ENCODE results near the gene FAM24A. TPM values are rescaled to one million over a fixed set of nuclear protein-coding genes. Genes with fewer than 3 reads are reported as not detected.
A peak's percentile ranks its signal among the peaks of the same experiment; 100 is the strongest.
"Not testable (repeated sequence)": the region's sequence is repeated elsewhere in the genome, so short reads cannot be mapped to it uniquely, and the experiment has no call there.

The FAM24A gene
- total RNA-seq, 1 experiment from 2014 or later, result not detected

DNA sequence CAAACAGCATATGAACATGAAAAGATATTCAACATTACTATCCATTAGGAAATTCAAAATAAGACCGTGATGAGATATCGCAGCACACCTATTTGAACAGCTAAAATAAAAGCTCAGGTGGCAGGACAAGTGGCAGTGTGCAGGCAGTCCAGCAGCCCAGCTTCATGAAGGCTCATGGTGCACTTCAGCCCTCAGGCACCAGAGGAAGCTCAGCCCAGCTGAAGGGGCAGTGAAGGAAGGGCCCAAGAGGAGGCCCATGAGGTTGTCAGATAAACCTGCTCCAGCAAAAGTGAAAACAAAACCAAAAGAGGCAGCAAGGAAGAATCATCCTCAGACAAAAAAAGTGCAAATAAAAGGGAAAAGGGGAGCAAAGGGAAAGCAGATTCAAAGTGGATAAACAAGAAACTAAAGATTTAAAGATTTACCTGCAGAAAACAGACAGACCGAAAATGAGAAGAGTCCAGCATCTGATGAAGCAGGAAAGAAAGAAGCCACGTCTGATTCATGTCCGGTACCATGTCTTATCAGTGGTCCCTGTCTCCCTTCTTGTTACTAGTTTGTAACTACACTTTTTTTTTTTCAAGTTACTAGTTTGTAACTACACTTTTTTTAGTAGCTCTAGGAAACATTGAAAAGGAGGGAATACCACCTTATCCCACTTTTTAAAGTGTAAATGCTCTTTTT, 16.0 kb upstream of the FAM24A start:
- Histone ChIP-seq H3K4me3 (ENCODE audit: low read length) (no peak overlapping the region), H4K20me1 (ENCODE audit: insufficient read depth, low read depth, low read length) (no peaks in the 10 kb centered on the region), H3K9me2 (replicated peaks; ENCODE audit: insufficient read depth, low read length) (no peaks in the 10 kb centered on the region), H3K27ac (ENCODE audit: low read length) (no peak overlapping the region), H3K4me1 (ENCODE audit: low read length) (no peaks in the 10 kb centered on the region), H3K9me3 (ENCODE audit: low read length) (no peaks in the 10 kb centered on the region), H2AFZ (ENCODE audit: low read length) (no peak overlapping the region), H3K79me2 (ENCODE audit: low read length) (no peaks in the 10 kb centered on the region), H3K9ac (ENCODE audit: low read length) (no peak overlapping the region), H3K4me2 (ENCODE audit: low read depth, low read length, poor library complexity, severe bottlenecking) (no peak overlapping the region), H3K27me3 (ENCODE audit: low read length) (no peaks in the 10 kb centered on the region), H3K36me3 (ENCODE audit: insufficient read depth, low read length) (no peaks in the 10 kb centered on the region)
- no peak for DNase-seq

DNA sequence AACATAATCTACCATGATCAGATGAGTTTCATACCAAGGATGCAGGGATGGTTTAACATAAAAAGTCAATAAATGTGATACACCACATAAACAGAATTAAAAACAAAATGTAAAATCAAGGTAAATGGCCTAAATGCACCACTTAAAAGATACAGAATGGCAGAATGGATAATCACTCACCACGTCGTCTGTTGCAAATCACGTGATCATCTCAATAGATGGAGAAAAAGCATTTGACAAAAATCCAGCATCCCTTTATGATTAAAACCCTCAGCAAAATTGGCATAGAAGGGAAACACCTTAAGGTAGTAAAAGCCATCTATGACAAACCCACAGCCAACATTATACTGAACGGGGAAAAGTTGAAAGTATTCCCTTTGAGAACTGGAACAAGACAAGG, 6.5 kb upstream of the FAM24A start:
- not testable (repeated sequence) for H3K9me3 ChIP-seq (ENCODE audit: low read length); H3K27me3 ChIP-seq (ENCODE audit: low read length); H3K9ac ChIP-seq (ENCODE audit: low read length); H3K9me2 ChIP-seq (replicated peaks; ENCODE audit: insufficient read depth, low read length); DNase-seq; H3K4me3 ChIP-seq (ENCODE audit: low read length); H3K4me2 ChIP-seq (ENCODE audit: low read depth, low read length, poor library complexity, severe bottlenecking); H3K36me3 ChIP-seq (ENCODE audit: insufficient read depth, low read length); H3K79me2 ChIP-seq (ENCODE audit: low read length); H2AFZ ChIP-seq (ENCODE audit: low read length); H4K20me1 ChIP-seq (ENCODE audit: insufficient read depth, low read depth, low read length); H3K4me1 ChIP-seq (ENCODE audit: low read length); H3K27ac ChIP-seq (ENCODE audit: low read length)

- no peaks in the 10 kb centered on the region for H3K27me3 ChIP-seq (ENCODE audit: low read length)
- no peaks in the 10 kb centered on the region for H3K79me2 ChIP-seq (ENCODE audit: low read length)
- no peak overlapping the region for H3K4me3 ChIP-seq (ENCODE audit: low read length)
- no peaks in the 10 kb centered on the region for H4K20me1 ChIP-seq (ENCODE audit: insufficient read depth, low read depth, low read length)
- no peak overlapping the region for H3K4me2 ChIP-seq (ENCODE audit: low read depth, low read length, poor library complexity, severe bottlenecking)
- H3K36me3 ChIP-seq (ENCODE audit: insufficient read depth, low read length), result no peaks in the 10 kb centered on the region
- H3K9ac ChIP-seq (ENCODE audit: low read length), result no peak overlapping the region
- H3K4me1 ChIP-seq (ENCODE audit: low read length), result no peaks in the 10 kb centered on the region
- no peaks in the 10 kb centered on the region for H3K9me3 ChIP-seq (ENCODE audit: low read length)
- peak; percentile 74 for DNase-seq
- H3K27ac ChIP-seq (ENCODE audit: low read length), result no peak overlapping the region
- H2AFZ ChIP-seq (ENCODE audit: low read length), result no peak overlapping the region
- H3K9me2 ChIP-seq (replicated peaks; ENCODE audit: insufficient read depth, low read length), result no peaks in the 10 kb centered on the region
Measured at GRCh38 chr10:122911889-122912484, 1.6 kb downstream of the FAM24A start.

- H4K20me1 ChIP-seq (ENCODE audit: insufficient read depth, low read depth, low read length), result no peaks in the 10 kb centered on the region
- H3K36me3 ChIP-seq (ENCODE audit: insufficient read depth, low read length), result no peaks in the 10 kb centered on the region
- no peaks in the 10 kb centered on the region for H3K27me3 ChIP-seq (ENCODE audit: low read length)
- H3K79me2 ChIP-seq (ENCODE audit: low read length), result no peaks in the 10 kb centered on the region
- H3K4me3 ChIP-seq (ENCODE audit: low read length), result no peak overlapping the region
- DNase-seq, result no peak
- H3K4me1 ChIP-seq (ENCODE audit: low read length), result no peaks in the 10 kb centered on the region
- no peaks in the 10 kb centered on the region for H3K9me2 ChIP-seq (replicated peaks; ENCODE audit: insufficient read depth, low read length)
- no peak overlapping the region for H2AFZ ChIP-seq (ENCODE audit: low read length)
- H3K4me2 ChIP-seq (ENCODE audit: low read depth, low read length, poor library complexity, severe bottlenecking), result no peak overlapping the region
- H3K27ac ChIP-seq (ENCODE audit: low read length), result no peak overlapping the region
- no peaks in the 10 kb centered on the region for H3K9me3 ChIP-seq (ENCODE audit: low read length)
- no peak overlapping the region for H3K9ac ChIP-seq (ENCODE audit: low read length)
Measured at GRCh38 chr10:122915700-122916099, 5.3 kb downstream of the FAM24A start.

GRCh38 chr10:122930140-122930539, 19.7 kb downstream of the FAM24A start:
- Histone ChIP-seq H4K20me1 (ENCODE audit: insufficient read depth, low read depth, low read length) (no peaks in the 10 kb centered on the region), H3K4me1 (ENCODE audit: low read length) (no peaks in the 10 kb centered on the region), H3K9me2 (replicated peaks; ENCODE audit: insufficient read depth, low read length) (no peaks in the 10 kb centered on the region), H3K27me3 (ENCODE audit: low read length) (no peaks in the 10 kb centered on the region), H3K9ac (ENCODE audit: low read length) (no peak overlapping the region), H2AFZ (ENCODE audit: low read length) (no peak overlapping the region), H3K36me3 (ENCODE audit: insufficient read depth, low read length) (peaks cover 8% of the 10 kb centered on the region; the same call in 1 of the 2 replicates), H3K4me3 (ENCODE audit: low read length) (no peak overlapping the region), H3K4me2 (ENCODE audit: low read depth, low read length, poor library complexity, severe bottlenecking) (no peak overlapping the region), H3K27ac (ENCODE audit: low read length) (no peak overlapping the region), H3K9me3 (ENCODE audit: low read length) (no peaks in the 10 kb centered on the region), H3K79me2 (ENCODE audit: low read length) (peaks cover 7% of the 10 kb centered on the region; the same call in 1 of the 2 replicates)
- no peak for DNase-seq

GRCh38 chr10:122931088-122931906, 20.9 kb downstream of the FAM24A start:
- Histone ChIP-seq H2AFZ (ENCODE audit: low read length) (no peak overlapping the region), H3K9me3 (ENCODE audit: low read length) (no peaks in the 10 kb centered on the region), H3K36me3 (ENCODE audit: insufficient read depth, low read length) (peaks cover 13% of the 10 kb centered on the region; the same call in 1 of the 2 replicates), H3K27ac (ENCODE audit: low read length) (no peak overlapping the region), H3K79me2 (ENCODE audit: low read length) (peaks cover 7% of the 10 kb centered on the region; the same call in 1 of the 2 replicates), H3K27me3 (ENCODE audit: low read length) (no peaks in the 10 kb centered on the region), H3K4me1 (ENCODE audit: low read length) (no peaks in the 10 kb centered on the region), H3K9ac (ENCODE audit: low read length) (no peak overlapping the region), H3K4me3 (ENCODE audit: low read length) (no peak overlapping the region), H3K9me2 (replicated peaks; ENCODE audit: insufficient read depth, low read length) (no peaks in the 10 kb centered on the region), H4K20me1 (ENCODE audit: insufficient read depth, low read depth, low read length) (no peaks in the 10 kb centered on the region), H3K4me2 (ENCODE audit: low read depth, low read length, poor library complexity, severe bottlenecking) (no peak overlapping the region)
- DNase-seq, result no peak

- Histone ChIP-seq H3K9me2 (replicated peaks; ENCODE audit: insufficient read depth, low read length) (no peaks in the 10 kb centered on the region), H3K36me3 (ENCODE audit: insufficient read depth, low read length) (peaks cover 53% of the 10 kb centered on the region), H4K20me1 (ENCODE audit: insufficient read depth, low read depth, low read length) (no peaks in the 10 kb centered on the region), H3K79me2 (ENCODE audit: low read length) (peaks cover 14% of the 10 kb centered on the region), H3K4me2 (ENCODE audit: low read depth, low read length, poor library complexity, severe bottlenecking) (no peak overlapping the region), H3K9me3 (ENCODE audit: low read length) (no peaks in the 10 kb centered on the region), H3K4me1 (ENCODE audit: low read length) (no peaks in the 10 kb centered on the region), H2AFZ (ENCODE audit: low read length) (no peak overlapping the region), H3K4me3 (ENCODE audit: low read length) (no peak overlapping the region), H3K27ac (ENCODE audit: low read length) (no peak overlapping the region), H3K27me3 (ENCODE audit: low read length) (no peaks in the 10 kb centered on the region), H3K9ac (ENCODE audit: low read length) (no peak overlapping the region)
- no peak for DNase-seq
Measured at GRCh38 chr10:122939133-122939855, 28.9 kb downstream of the FAM24A start.

All from Karpas-422 (cell line).